Stimulated activated CD4-positive, alpha-beta T cell treated with anti-CD3 and anti-CD28 coated beads, Interleukin-2, amount 100 ng/mL, for 4 hours (primary cell): Measurements from ENCODE around the gene STARD6.
A peak's percentile ranks its signal among the peaks of the same experiment; 100 is the strongest.
"Not testable (repeated sequence)": the region's sequence is repeated elsewhere in the genome, so short reads cannot be mapped to it uniquely, and the experiment has no call there.

Source experiments
- DNase-seq: peaks from one replicate; pipeline ENCODE4 v3.0.0-alpha.2; 2020; ENCODE audit warnings: low read depth

The STARD6 gene, protein sequence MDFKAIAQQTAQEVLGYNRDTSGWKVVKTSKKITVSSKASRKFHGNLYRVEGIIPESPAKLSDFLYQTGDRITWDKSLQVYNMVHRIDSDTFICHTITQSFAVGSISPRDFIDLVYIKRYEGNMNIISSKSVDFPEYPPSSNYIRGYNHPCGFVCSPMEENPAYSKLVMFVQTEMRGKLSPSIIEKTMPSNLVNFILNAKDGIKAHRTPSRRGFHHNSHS

GRCh38 chr18:54357660-54358494 is at the start of gene STARD6, which contains the start of gene C18orf54:
TSS of gene STARD6 (minus strand) at chr18:54357858. CDS start at chr18:54354573, 3,285 bp downstream.
TSS of gene C18orf54 (plus strand) at chr18:54357906. CDS start at chr18:54360573, 2,667 bp downstream.
- peak; percentile 84 for DNase-seq

DNA sequence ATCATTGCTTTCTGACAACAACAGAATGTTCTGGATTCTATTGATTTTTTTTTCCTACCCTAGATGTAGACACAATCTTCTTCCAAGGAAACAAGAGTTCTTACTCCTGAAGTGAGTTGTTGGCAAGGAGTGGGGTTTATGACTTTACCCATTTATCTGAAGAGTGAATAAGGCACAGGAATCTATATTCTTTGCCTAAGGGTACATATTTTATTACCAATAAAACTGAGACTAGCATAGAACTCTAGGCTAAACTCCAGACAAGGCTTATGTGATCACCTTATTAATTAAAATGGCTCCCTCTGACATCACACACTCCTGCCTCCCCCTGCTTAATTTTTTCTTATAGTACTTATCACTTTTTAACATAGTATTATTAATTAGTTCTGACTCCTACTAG is 47.6 kb upstream of the STARD6 start:
- no peak for DNase-seq

- no peak for DNase-seq
Measured at GRCh38 chr18:54396760-54397159, 39.1 kb upstream of the STARD6 start.

DNA sequence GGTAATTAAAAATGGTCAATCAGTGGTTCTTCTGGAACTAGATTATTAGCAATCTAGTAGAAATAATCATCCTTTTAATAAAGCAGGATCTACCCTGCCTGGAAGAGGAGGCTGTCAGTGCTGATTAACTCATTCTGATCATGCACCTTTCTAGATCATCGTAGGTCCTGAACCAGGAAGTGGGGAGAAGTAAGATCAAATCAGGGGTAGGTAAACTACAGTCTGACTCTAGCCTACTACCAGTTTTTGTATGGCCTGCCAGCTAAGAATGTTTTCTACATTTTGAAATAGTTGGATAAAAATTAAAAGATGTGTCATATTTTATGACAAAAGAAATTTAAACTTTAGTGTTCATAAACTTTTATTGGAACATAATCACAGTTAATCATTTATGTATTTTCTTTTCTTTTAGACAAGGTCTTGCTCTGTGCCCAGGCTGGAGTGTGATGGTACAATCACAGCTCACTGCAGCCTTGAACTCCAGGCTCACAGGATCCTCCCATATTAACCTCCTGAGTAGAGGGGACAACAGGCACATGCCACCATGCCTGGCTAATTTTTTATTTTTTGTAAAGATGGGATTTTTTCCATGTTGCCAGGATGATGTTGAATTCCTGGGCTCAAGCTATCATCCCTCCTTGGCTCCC is 36.1 kb upstream of the STARD6 start:
- DNase-seq = no peak

GRCh38 chr18:54392543-54393023 is 34.9 kb upstream of the STARD6 start:
- DNase-seq = no peak

- DNase-seq = no peak
Measured at GRCh38 chr18:54390838-54391237, 33.2 kb upstream of the STARD6 start.

DNA sequence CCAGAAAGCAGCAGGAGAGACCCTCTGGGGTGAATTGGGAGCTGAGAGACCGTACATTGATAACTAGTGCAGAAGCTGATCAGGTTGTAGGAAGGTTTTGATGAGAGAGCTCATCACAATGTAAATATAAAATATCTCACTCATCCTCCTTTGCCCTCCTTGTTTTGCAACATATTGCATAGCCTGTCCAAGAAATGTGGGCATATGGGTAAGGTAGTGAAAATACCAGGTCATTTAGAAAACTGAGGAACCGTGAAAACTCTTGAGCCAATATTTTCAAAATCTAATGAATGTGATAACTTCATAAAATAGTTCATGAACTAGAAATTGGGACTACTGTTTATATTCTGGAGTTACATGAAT is 31.5 kb upstream of the STARD6 start:
- no peak for DNase-seq

GRCh38 chr18:54388203-54389142 is 30.8 kb upstream of the STARD6 start:
- DNase-seq = no peak

DNA sequence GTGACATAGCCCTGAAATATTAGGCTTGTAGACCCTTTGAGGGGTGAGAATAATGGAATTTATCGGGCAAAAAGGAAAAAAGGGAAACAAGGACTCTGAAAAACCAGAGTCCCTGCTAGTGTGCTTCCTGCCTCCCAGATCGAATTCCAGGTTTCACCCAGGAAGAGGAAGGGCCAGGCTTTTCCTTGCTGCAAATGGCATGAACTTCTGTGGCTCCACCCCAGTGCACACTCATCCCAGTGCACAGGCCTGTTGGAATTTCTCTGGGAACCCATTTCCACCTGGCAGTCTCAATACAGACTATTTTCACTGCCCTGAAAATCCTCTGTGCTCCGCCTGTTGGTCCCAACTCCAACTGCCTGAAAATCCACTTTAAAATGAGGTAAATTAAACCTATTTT is 30.0 kb upstream of the STARD6 start:
- no peak for DNase-seq

- not testable (repeated sequence) for DNase-seq
Measured at GRCh38 chr18:54386800-54387495, 29.3 kb upstream of the STARD6 start.

DNA sequence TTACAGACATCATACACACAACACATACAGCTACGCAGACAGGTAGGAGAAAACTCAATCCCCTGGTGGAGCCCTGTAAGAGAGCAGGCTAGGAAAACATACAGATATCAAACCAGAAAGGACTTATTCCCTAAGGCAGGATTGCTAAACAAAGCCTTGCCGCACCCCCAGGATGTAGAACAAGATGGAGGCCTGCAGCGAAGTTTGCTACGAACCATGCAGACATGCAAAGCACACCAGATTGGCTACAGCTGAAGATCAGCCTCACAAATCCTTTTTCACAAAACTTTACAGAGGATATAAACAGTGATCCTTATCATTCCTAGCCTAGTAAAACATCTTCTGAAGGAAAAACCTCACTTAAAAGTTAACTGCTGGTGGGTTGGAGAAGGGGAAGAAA is 28.4 kb upstream of the STARD6 start:
- DNase-seq = no peak

DNA sequence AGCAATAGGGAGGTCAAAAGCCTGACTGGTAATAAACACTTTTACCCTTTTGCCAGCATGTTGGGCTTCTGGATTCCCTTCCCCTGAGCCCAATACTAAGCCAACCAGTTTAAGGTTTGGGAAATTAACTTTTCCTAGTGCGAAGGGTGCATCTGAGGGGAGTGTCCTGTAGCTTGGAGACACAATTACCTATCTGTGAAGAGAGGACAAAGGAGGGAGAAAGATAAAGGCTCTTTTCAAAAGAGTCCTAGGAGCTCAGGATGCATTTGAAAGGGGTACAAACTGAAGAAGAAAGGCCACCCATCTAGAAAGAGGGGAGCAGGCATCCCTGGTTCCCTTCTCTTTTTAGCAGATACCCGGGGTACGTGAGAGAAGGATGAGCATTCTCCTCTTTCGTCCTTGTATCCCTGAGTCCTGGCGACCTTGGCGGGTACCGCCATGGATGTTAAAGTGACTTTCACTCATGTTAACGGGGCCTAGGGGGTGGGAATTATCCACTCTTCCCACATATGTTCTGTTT is 25.1 kb upstream of the STARD6 start:
- no peak for DNase-seq

GRCh38 chr18:54382076-54382475 is 24.4 kb upstream of the STARD6 start:
- DNase-seq = no peak

DNA sequence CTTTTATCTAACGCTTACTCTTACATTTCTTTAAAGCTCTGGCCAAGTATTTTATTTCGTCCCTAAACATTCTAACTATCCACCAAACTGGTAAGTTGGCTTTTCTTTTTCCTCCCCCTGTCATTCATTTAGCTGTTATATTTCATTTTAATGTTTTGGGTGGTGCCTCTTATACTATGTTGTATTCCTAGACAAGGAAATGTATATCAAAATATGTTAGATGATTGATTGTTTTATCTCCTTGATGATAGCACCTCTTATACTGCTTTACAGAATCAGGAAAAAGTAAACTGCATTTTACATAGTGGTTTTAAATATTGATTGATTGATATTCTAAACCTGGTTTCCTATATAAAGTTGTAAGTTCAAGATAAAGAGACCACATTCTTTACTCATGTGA is 24.0 kb upstream of the STARD6 start:
- DNase-seq = no peak

GRCh38 chr18:54378057-54378456 is 20.4 kb upstream of the STARD6 start:
- no peak for DNase-seq

DNA sequence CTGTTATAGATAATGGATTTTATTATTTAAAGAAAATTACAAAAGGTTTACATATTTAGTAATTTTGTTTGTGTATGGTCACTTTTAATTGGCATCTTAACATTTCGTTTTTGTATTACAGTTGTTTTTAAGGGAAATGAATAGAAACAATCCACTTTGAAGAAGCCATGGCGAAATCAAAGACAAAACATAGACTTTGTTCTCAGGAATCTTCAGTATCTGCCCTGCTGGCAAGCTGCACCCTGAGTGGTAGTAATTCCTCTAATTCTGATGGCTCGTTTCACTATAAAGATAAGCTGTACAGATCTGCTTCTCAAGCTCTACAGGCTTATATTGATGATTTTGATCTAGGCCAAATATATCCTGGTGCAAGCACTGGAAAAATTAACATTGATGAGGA is 2.7 kb upstream of the STARD6 start:
- no peak for DNase-seq

GRCh38 chr18:54359233-54359632 is 1.6 kb upstream of the STARD6 start:
- DNase-seq = no peak

DNA sequence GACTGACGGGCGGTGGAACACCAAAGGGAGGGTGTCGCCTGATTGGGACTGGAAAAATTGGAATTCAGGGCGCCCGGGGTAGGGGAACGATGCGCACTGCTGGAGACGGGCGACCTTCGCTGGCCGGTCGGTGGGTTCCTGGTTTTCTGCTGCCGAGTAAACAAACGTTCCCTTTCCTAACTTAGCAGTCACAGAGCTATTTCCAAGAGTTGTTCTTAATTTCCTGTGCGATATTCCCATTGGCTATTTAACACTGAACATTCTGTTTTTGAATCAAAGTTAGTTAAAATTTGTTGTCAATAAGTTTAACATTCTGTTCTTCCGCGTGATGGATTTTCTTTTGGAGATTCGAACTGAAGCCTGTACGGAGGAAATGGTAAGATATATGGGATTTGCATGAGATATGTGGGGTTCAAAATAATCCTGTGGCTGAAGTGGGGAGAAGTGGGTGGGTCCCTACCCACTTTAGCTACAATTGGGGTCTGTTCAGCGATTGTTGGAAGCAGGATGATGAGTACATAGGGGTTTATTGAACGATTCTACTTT is 910 bp upstream of the STARD6 start:
- DNase-seq = peak; percentile 0

DNA sequence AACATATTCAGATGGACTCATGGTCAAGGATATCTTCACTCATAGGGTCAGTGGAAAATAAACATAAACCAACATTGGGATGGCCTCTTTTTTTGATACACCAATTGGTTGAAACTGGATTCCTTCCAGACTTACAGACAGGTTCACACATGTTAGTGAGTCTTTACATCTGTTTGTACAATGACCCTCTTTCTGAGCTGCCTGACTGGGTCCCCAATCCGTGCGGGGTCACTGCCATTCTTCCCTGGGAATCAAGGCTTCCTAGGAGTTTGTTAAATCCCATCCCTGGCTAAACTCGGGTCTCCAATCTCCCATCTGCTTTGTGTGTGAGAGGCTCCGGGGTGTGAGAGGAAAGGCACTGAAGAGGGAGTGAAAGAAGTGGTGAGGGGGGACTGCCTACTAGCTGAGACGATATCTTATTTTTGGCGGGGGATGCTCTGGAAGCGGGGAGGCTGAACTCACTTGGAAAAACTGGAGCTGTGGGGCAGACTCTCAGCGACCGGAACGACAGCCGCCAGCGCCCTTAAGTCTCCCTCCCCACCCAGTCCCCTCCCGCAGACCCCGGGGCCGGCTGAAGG is 487 bp downstream of the STARD6 start:
- DNase-seq = no peak

DNA sequence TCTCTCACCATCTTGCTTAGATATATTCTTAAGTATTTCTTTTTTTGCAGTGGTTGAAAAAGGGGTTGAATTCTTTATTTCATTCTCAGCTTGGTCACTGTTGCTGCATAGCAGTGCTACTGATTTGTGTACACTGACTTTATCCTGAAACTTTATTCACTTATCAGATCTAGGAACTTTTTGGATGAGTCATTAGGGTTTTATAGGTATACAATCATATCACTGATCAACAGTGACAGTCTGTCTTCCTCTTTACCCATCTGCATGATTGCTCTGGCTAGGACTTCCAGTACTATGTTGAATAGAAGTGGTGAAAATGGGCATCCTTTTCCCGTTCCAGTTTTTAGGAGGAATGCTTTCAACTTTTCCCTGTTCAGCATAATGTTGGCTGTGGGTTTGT is 6.5 kb downstream of the STARD6 start:
- no peak for DNase-seq
